ENCODE data around the gene TOM1L2.

The TOM1L2 gene

DNA sequence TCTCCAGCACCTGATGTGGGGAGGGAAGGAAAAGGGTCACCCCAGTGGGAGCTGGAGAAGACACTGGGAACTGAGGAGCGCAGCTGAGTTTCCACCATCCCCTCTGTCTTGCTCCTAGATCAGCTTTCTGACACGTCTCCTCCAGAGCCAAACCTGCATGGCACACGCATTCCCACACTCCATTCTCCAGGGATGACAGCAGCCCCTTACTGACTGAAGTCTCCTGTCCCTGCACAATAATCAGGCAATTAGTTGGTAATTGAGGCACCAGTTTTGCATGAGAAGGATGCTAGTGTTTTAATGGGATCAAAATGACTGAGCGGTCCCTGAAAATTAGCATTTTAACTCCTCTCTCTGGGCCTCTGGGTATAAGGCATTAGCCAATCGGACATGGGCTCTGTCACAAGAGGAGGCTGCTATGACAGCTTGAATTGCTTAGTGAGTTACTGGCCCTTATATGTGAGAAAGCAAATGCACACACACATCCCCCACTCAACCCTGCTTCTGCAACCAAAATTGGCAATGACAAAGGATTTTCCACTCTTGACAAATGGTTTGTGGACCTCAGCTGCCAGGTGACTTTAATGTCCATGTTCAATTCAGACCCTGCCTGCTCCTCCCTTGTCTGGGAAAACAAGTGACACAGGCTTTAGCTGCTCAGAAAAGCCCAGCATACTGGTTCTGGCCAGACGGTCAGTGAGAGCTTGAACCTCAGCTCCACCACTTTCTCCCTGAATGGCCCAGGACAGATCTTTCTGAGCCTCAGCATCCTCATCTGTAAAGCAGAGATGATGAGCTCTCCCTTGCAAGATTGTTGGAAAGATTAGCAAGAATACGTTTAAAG, 78.2 kb downstream of the TOM1L2 start:
- no peak for DNase-seq

- DNase-seq, result no peak
Observed at GRCh38 chr17:17892731-17893130, 79.5 kb downstream of the TOM1L2 start.

DNA sequence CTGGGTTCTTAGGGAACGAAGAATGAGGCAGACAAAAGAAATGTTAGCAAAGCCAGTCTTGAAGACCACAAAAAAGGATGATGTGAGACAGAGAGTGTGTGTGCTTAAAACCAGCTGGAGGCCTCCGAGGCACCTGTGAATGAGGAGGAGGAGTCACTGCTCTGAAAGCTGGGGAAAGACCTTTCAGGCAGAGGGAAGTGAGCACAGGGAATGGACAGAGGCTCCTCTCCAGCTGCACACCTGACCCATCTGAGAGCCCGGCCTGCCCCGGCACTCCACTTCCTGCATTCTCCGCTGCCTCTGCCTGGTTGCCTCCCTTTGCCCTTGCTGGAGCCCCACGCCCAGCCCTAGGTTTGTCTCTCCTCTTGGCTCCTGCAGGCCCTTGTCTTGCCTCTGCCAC, 80.2 kb downstream of the TOM1L2 start:
- DNase-seq, result no peak

GRCh38 chr17:17890773-17891759, 81.1 kb downstream of the TOM1L2 start:
- DNase-seq, result peak in 5 of 6 experiments; percentile 23 to 60 (median 31)

- no peak for DNase-seq
Observed at GRCh38 chr17:17889922-17890321, 82.3 kb downstream of the TOM1L2 start.

DNA sequence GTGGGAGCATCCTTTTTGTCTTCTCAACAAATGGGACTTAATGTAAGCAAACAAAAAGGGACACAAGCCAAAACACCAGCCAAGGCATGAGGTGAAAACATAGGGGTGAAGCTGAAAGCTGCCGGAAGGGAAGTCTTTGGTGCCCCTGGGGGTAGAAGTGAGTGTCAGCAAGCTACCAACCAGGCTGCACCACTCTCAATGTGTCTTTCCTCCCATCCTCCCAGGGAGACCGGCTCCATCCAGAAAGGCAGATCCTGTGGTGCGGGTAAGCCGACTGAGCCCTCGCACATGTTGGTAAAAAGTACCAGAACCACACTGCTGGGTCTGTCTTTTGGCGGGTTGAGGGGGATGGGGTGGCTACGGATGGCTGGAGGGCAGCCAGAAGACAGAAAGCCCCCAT, 83.4 kb downstream of the TOM1L2 start:
- no peak for DNase-seq

DNA sequence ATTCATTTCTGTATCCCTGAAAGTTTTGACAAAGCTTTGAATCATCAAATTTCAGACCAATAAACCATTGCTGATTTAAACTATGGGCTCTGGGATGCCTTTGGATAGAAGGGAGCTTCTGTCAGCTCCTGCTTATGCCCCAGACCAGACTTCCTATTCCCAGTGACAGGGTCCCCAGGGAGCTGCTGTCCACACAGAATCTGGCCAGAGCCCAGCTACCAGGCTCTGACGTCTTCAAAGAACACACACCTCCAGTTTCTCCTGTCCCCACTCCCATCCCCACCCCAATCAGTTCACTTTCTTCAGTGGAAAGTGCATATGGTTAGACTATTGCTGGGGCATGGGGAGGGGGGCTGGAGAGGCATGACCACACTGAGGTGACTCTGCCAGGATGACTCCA, 83.8 kb downstream of the TOM1L2 start:
- DNase-seq, result no peak

GRCh38 chr17:17887752-17888304, 84.4 kb downstream of the TOM1L2 start:
- no peak for DNase-seq

DNA sequence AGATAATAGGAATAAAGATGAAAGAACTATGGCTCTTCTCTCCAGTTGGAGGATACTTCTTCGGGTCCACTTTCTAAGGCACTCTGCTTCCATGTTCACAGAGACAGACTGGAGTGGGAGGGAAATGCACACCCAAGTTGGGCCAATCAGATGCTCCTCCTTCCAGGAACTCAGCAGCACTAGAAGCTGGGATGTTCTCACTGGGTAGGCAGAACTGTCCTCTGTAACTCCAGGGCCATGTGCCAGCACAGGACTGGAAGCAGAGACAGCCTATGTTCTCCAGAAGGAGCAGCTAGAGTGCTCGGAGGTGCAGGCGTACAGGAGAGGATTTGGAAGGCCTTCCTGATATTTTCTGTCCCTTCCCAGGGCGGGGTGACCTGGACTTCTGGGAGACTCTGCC, 85.5 kb downstream of the TOM1L2 start:
- no peak for DNase-seq

DNA sequence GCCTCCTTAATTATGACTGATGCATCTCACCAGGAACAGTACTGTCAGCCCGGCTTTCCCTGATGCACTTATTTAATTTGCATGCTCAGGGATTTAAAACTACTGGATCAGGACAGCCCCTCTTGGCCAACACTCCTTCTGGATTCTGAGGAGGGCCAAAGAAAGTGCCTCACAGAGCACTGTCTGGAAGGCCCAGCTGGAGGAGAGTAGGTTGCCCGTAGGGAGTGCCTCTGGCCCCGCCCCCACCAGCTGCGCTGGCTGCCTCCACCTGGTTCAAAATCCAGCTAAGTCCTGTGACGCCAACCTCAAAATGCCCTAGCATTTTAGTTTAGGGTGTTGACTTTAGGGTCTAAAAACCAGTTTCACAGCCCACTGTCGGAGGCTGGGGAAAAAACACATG, 86.0 kb downstream of the TOM1L2 start:
- DNase-seq, result no peak

GRCh38 chr17:17884391-17885357, 87.5 kb downstream of the TOM1L2 start:
- DNase-seq, result no peak

GRCh38 chr17:17883801-17884200, 88.4 kb downstream of the TOM1L2 start:
- DNase-seq, result no peak

DNA sequence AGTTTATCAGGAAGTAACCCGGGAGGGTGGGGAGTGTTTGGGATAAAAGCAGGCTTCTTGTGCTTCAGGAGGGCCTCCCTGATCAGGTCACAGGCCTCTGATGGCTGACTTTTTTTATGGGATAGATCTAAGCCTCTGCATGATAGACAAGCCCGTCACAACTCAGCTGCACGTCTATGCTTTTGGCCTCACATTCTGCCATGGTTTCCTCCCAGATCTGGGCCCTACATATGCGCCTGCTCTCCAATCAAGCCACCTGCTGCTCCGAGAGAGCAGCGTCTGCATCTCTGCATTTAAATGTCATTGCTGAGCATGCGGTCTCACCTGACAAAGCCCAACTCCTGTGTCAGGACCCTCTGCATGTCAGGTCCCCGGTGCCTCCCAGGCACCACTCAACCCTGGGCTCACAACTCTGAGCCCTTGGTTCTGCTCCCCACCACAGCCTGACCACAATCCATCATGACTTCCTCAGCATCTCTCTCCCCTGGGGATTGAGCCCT, 90.1 kb downstream of the TOM1L2 start:
- DNase-seq, result no peak

DNA sequence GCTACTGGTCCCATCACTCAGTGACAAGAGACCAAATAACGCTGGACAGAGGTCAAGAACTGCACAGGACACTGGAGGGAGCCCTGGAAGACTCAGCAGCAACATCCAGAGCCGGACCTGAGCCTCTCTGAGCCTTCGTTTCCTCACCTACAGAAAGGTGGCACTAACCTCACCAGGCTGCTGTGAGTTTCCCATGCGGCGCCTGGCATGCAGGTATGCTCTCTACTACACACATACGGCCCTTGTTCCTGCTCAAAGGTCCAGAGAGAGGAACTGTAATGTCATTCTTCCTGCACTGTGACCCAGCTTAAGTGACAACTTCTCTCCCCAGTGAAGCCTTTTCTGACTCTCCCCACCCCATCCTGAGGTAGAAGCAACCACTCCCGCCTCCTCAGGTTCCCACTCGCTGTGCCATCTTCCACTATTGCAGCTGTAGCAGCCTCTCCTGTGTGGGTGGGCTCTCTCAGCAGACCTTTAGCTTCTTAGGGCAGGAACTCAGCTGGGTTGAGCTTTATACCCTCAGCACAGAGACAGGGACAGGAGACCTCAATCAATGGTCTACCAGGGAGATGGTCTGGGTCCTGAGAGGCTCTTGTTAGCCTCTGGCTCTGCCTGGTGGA, 91.5 kb downstream of the TOM1L2 start:
- no peak for DNase-seq

GRCh38 chr17:17877529-17878358, 94.5 kb downstream of the TOM1L2 start:
- no peak for DNase-seq

GRCh38 chr17:17876959-17877528, 95.2 kb downstream of the TOM1L2 start:
- no peak for DNase-seq

GRCh38 chr17:17874478-17874877, 97.7 kb downstream of the TOM1L2 start:
- no peak for DNase-seq

GRCh38 chr17:17873450-17873991, 98.7 kb downstream of the TOM1L2 start:
- DNase-seq, result no peak

GRCh38 chr17:17872547-17873345, 99.5 kb downstream of the TOM1L2 start:
- no peak for DNase-seq
